22Rv1 (cell line): ENCODE measurements around the gene SIL1.
A peak's percentile ranks its signal among the peaks of the same experiment; 100 is the strongest.

ENCODE experiments used
- H3K27ac ChIP-seq: fragments of 450-650 bp; 2 replicates; pipeline ENCODE4 v1.5.1; 2017
- ZFX ChIP-seq: fragments of 450-650 bp; IDR thresholded peaks from 2 replicates; pipeline ENCODE4 v1.6.1; 2017; ENCODE audit warnings: antibody characterized with exemption, borderline replicate concordance
- TF ChIP-seq, protein P1 (sequence below): fragments of 450-650 bp; IDR thresholded peaks from 2 replicates; pipeline ENCODE4 v1.5.1; 2017; ENCODE audit warnings: mild to moderate bottlenecking

Gene SIL1

DNA sequence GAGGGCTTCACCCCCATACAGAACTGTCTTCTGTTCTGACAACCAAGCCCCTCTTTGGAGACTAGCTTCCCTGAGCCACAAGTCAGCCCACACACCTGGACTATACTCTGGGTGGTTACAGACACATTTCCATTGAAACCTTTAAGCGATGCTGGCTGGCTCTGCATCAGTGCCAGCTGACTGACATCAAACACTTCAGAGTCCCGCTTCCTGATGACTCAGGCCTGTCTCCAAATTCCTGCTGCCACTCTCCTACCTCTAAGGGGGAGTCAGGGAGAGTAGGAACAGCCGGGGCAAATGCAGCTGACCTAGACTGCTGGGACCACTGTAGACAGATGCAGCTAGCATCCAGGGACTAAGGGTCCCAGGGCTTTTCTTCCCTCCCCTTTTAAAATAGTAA is 59.4 kb downstream of the SIL1 start:
- H3K27ac ChIP-seq = no peak overlapping the region
- TF ChIP-seq, protein P1, sequence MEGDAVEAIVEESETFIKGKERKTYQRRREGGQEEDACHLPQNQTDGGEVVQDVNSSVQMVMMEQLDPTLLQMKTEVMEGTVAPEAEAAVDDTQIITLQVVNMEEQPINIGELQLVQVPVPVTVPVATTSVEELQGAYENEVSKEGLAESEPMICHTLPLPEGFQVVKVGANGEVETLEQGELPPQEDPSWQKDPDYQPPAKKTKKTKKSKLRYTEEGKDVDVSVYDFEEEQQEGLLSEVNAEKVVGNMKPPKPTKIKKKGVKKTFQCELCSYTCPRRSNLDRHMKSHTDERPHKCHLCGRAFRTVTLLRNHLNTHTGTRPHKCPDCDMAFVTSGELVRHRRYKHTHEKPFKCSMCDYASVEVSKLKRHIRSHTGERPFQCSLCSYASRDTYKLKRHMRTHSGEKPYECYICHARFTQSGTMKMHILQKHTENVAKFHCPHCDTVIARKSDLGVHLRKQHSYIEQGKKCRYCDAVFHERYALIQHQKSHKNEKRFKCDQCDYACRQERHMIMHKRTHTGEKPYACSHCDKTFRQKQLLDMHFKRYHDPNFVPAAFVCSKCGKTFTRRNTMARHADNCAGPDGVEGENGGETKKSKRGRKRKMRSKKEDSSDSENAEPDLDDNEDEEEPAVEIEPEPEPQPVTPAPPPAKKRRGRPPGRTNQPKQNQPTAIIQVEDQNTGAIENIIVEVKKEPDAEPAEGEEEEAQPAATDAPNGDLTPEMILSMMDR = no peak
- no peak for TF ChIP-seq ZFX

DNA sequence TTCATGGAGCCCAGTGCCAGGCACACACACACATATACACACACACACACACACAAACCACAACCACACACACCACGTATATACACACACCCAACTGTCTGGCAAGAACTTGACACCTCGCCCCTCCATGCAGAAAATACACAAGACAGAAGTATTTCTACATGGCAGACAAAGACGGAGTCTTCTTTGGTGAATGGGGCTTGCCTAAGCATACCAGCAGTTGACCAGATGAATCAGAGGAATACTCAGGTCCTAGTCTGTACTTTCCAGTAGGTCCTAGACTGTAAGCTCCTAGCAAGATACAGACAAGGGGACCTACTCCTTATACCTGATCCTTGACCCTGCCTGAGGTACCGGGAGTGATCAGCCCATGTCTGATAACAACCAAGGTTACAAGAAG is 60.1 kb downstream of the SIL1 start:
- no peak overlapping the region for H3K27ac ChIP-seq
- no peak for TF ChIP-seq ZFX
- TF ChIP-seq, protein P1 = no peak

DNA sequence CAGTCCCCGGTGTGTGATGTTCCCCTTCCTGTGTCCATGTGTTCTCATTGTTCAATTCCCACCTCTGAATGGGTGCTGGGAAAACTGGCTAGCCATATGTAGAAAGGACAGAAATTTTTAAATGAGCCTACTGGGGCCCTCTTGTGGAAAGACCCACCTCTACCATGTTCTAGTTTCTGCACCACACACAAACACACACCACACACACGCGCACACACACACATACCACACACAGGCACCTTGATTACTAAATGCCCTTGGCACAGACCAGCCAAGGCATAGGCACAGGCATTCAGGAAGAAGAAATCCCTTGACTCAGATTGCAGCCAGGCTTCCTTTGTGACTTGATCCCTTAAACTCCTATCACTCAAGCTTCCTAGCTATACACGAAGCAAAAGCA is 60.5 kb downstream of the SIL1 start:
- TF ChIP-seq ZFX = no peak
- TF ChIP-seq, protein P1 = peak; percentile 28
- no peak overlapping the region for H3K27ac ChIP-seq

DNA sequence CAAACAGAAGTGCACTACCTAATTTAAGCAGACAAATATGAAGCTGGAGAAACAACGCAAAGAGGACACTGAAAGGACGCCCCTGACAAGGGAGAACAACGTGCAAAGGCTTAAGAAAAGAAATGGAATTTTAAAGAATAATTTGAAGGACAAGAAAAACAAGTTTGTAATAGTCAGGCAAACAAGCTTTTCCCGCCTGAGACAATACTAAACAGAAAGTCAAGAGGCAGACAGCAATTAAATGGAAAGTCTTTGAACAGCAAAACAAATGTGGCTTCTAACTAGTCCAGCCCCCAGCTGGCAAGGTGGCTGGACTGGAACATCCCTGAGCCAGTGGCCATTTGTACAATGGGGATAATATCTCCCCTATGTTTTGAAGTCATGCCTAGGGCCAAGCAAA is 63.3 kb downstream of the SIL1 start:
- no peak overlapping the region for H3K27ac ChIP-seq
- no peak for TF ChIP-seq ZFX
- TF ChIP-seq, protein P1 = no peak

DNA sequence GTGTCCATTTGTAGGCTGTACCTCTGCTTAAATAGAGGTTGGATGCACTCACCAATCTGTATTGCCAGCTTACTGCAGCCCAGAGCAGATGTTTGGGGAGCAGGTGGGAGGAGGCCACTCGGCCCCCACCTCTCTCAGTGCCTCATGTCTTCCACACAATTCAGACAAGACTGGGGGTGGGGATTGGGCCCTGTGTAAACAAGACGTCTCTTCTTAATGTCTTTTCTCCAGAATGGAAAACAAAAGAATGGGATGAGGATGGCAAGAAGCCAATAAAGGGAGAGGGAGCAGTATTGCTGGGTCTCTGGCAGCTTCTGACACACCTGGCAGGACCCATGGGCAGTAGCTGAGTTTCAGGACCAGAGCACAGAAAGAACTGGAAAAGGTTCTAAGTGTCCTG is 64.9 kb downstream of the SIL1 start:
- TF ChIP-seq ZFX = no peak
- TF ChIP-seq, protein P1 = no peak
- H3K27ac ChIP-seq = no peak overlapping the region

DNA sequence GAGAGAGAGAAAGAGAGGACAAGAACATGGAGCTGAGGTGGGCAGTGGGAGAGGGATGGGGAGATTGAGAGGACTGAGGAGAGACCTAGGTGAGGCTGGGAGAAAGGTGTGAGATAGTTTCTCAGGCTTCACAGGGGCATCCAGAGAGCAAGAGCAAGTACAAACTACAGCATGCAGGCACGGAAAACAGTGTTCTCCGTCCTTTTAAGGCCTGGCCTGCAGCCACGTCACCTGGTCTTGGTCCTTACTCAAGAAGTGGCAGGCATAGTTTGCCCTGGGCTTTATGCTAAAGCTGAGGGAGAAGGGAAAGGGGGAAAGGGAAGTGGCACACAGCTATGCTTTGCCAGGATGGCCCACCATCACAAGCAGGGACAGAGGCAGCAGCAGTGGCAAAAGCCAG is 65.7 kb downstream of the SIL1 start:
- TF ChIP-seq, protein P1 = no peak
- TF ChIP-seq ZFX = no peak
- no peak overlapping the region for H3K27ac ChIP-seq

DNA sequence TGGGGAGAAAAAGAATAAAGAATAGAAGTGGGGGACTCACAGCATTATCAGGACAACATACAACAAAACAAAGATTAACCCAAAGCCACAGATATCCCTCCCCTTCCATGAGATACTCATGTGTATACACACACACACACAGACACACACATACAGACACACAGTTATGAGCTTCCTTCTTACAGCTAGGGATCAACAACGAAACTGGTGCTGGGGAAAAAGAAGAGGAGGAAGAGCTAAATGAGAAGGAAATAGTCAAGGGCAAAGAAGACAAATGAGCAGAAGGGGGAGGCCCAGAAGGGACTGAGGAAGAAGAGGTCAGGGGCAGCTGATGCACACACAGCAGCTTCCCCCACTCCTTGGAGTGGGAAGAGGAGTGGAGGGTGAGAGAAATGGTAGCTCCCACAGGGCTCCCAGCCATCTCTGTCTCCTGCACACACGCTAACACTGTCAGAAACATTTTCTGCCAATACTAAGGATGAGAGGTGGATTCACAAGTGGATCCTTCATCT is 66.2 kb downstream of the SIL1 start:
- H3K27ac ChIP-seq = no peak overlapping the region
- TF ChIP-seq ZFX = no peak
- TF ChIP-seq, protein P1 = no peak
